HCT116 (cell line): Measurements from ENCODE around the gene ALK. TPM values are rescaled to one million over a fixed set of nuclear protein-coding genes. Genes with fewer than 3 reads are reported as not detected.

Experiments
- ATAC-seq: fragments of 200-7000 bp; cut with Tn5 transposase; 2 replicates; pipeline ENCODE4 v1.9.1; 2020; ENCODE audit warnings: mild to moderate bottlenecking, moderate library complexity
- BruUV-seq: library from RNA; stranded (reverse); fragments of 400-500 nt; replicated peaks from 2 replicates; lab custom pipeline; 2021; lab: Mats Ljungman, UMichigan
- CTCF ChIA-PET: fragments of 300-600 bp; sonication (Branson Sonifier 250); formaldehyde crosslinking; loops from one replicate; lab custom pipeline; 2021; ENCODE audit warnings: antibody characterized with exemption; lab: Charles Lee
- POLR2A ChIA-PET: fragments of 300-600, 350-600 bp; sonication (Branson Sonifier 250); formaldehyde crosslinking; loops from one replicate; lab custom pipeline; 2021; ENCODE audit warnings: antibody characterized with exemption; lab: Charles Lee
- RAD21 ChIA-PET, 2 experiments: fragments of 300-600 bp; sonication (Branson Sonifier 250); formaldehyde crosslinking; loops; one replicate each; lab custom pipeline; 2023; ENCODE audit warnings: low total read pairs in 2 of 2; ENCODE audit not compliant: uncharacterized antibody in 2 of 2, unreplicated experiment in 2 of 2, low non-redundant PET in 1 of 2; lab: Charles Lee
- DNase-seq: peaks from one replicate; pipeline ENCODE4 v3.0.0-alpha.2; 2010; ENCODE audit warnings: low read depth, low spot score
- H2AFZ ChIP-seq: fragments of 200-600 bp; shearing (Covaris generic), sonication (generic); 2 replicates; pipeline ENCODE4 v1.6.1; 2017; ENCODE audit warnings: low read depth, mixed run types, mixed read lengths, antibody characterized with exemption, low read length; ENCODE audit not compliant: poor library complexity, severe bottlenecking
- H3K27ac ChIP-seq: 2 replicates; pipeline ENCODE4 v1.5.1; 2012; ENCODE audit warnings: low read depth, low read length
- H3K27me3 ChIP-seq: fragments of 200-600 bp; sonication (generic); 2 replicates; pipeline ENCODE4 v1.6.1; 2016; ENCODE audit warnings: mixed run types, low read length, mixed read lengths; ENCODE audit not compliant: insufficient read depth
- H3K36me3 ChIP-seq, 2 experiments: fragments of 200-500 bp in 1 of 2; fragments of 200-600 bp in 1 of 2; sonication (Bioruptor generic) in 1 of 2; sonication (generic) in 1 of 2; 2 replicates each; pipeline versions ENCODE4 v1.5.1 to v1.6.1; 2014 to 2016; ENCODE audit warnings: low read length in 2 of 2, inconsistent platforms in 1 of 2, mixed read lengths in 1 of 2, mixed run types in 1 of 2; ENCODE audit not compliant: insufficient read depth in 2 of 2, control insufficient read depth in 1 of 2
- H3K4me1 ChIP-seq, 2 experiments: fragments of 200-600 bp in 1 of 2; sonication (generic) in 1 of 2; 2 replicates each; pipeline versions ENCODE4 v1.5.1 to v1.6.1; 2012 to 2017; ENCODE audit warnings: low read length in 2 of 2, inconsistent platforms in 1 of 2, mild to moderate bottlenecking in 1 of 2, mixed read lengths in 1 of 2, mixed run types in 1 of 2, moderate library complexity in 1 of 2; ENCODE audit not compliant: insufficient read depth in 2 of 2, control insufficient read depth in 1 of 2
- H3K4me2 ChIP-seq: fragments of 200-600 bp; sonication (generic); 2 replicates; pipeline ENCODE4 v1.6.1; 2017; ENCODE audit warnings: mixed run types, low read length, mixed read lengths
- H3K4me3 ChIP-seq, 2 experiments: fragments of 200-600 bp in 1 of 2; sonication (generic) in 1 of 2; replicated peaks in 1 of 2; 2 replicates each; pipeline ENCODE4 v1.5.1; 2011 to 2016; ENCODE audit warnings: low read length in 2 of 2, control low read depth in 1 of 2, low read depth in 1 of 2, mild to moderate bottlenecking in 1 of 2, mixed read lengths in 1 of 2, mixed run types in 1 of 2
- H3K79me2 ChIP-seq: fragments of 200-600 bp; sonication (generic); 2 replicates; pipeline ENCODE4 v1.6.1; 2017; ENCODE audit warnings: mild to moderate bottlenecking, mixed run types, low read length, moderate library complexity, mixed read lengths; ENCODE audit not compliant: insufficient read depth
- H3K9ac ChIP-seq: fragments of 200-600 bp; sonication (generic); 2 replicates; pipeline ENCODE4 v1.6.1; 2016; ENCODE audit warnings: low read length, mixed read lengths
- H3K9me2 ChIP-seq: fragments of 200-600 bp; sonication (generic), shearing (Covaris generic); 2 replicates; pipeline ENCODE4 v1.6.1; 2017; ENCODE audit warnings: mixed run types, mild to moderate bottlenecking, moderate library complexity; ENCODE audit not compliant: insufficient read depth
- H3K9me3 ChIP-seq, 2 experiments: fragments of 200-500 bp in 1 of 2; fragments of 200-600 bp in 1 of 2; sonication (Bioruptor generic) in 1 of 2; sonication (generic) in 1 of 2; 2 replicates each; pipeline ENCODE4 v1.6.1; 2014 to 2017; ENCODE audit warnings: low read length in 2 of 2, mixed read lengths in 2 of 2, inconsistent platforms in 1 of 2, low read depth in 1 of 2, mild to moderate bottlenecking in 1 of 2, mixed run types in 1 of 2, moderate library complexity in 1 of 2; ENCODE audit not compliant: control insufficient read depth in 1 of 2, insufficient read depth in 1 of 2
- H4K20me1 ChIP-seq: fragments of 200-600 bp; sonication (generic), shearing (Covaris generic); 2 replicates; pipeline ENCODE4 v1.6.1; 2017; ENCODE audit warnings: mixed run types, mild to moderate bottlenecking, moderate library complexity; ENCODE audit not compliant: insufficient read depth
- ATF3 ChIP-seq: IDR thresholded peaks from 2 replicates; pipeline ENCODE4 v1.6.1; 2012
- CBX3 ChIP-seq: IDR thresholded peaks from 2 replicates; pipeline ENCODE4 v1.6.1; 2012; ENCODE audit warnings: low read depth
- CEBPB ChIP-seq: IDR thresholded peaks from 2 replicates; pipeline ENCODE4 v1.6.1; 2012; ENCODE audit warnings: low read depth
- EGR1 ChIP-seq: IDR thresholded peaks from 2 replicates; pipeline ENCODE4 v1.6.1; 2012; ENCODE audit warnings: low read depth
- ELF1 ChIP-seq: IDR thresholded peaks from 2 replicates; pipeline ENCODE4 v1.6.1; 2012; ENCODE audit warnings: low read depth, borderline replicate concordance
- EZH2 ChIP-seq: fragments of 200-600 bp; sonication (generic); IDR thresholded peaks from 2 replicates; pipeline ENCODE4 v1.6.1; 2017; ENCODE audit warnings: antibody characterized with exemption, mixed run types
- EZH2phosphoT487 ChIP-seq: fragments of 200-600 bp; IDR thresholded peaks from 2 replicates; pipeline ENCODE4 v1.6.1; 2018; ENCODE audit warnings: antibody characterized with exemption, borderline replicate concordance
- FOSL1 ChIP-seq: IDR thresholded peaks from 2 replicates; pipeline ENCODE4 v1.6.1; 2012; ENCODE audit warnings: low read depth
- JUND ChIP-seq: IDR thresholded peaks from 2 replicates; pipeline ENCODE4 v1.6.1; 2012
- POLR2AphosphoS5 ChIP-seq: IDR thresholded peaks from 2 replicates; pipeline ENCODE4 v1.6.1; 2011; ENCODE audit warnings: mild to moderate bottlenecking, low read depth, low read length, moderate library complexity
- RAD21 ChIP-seq: IDR thresholded peaks from 2 replicates; pipeline ENCODE4 v1.6.1; 2012; ENCODE audit warnings: low read depth, mild to moderate bottlenecking
- SIN3A ChIP-seq: IDR thresholded peaks from 2 replicates; pipeline ENCODE4 v1.6.1; 2012; ENCODE audit warnings: low read depth
- SRF ChIP-seq: IDR thresholded peaks from 2 replicates; pipeline ENCODE4 v1.6.1; 2012; ENCODE audit warnings: low read depth
- TCF7L2 ChIP-seq: IDR thresholded peaks from 2 replicates; pipeline ENCODE4 v1.7.0; 2011; ENCODE audit warnings: borderline replicate concordance, inconsistent platforms; ENCODE audit not compliant: insufficient read depth, insufficient read length; ENCODE audit errors: extremely low read depth
- YY1 ChIP-seq: IDR thresholded peaks from 2 replicates; pipeline ENCODE4 v1.6.1; 2011; ENCODE audit warnings: low read length, low read depth, moderate library complexity, mild to moderate bottlenecking; ENCODE audit not compliant: insufficient replicate concordance; ENCODE audit errors: extremely low read depth
- ZFX ChIP-seq: fragments of 450-650 bp; IDR thresholded peaks from 2 replicates; pipeline ENCODE4 v1.6.1; 2017
- ZNF274 ChIP-seq: fragments of 200-500 bp; sonication (Bioruptor generic); IDR thresholded peaks from 2 replicates; pipeline ENCODE4 v1.6.1; 2014; ENCODE audit warnings: mild to moderate bottlenecking, low read depth, low read length, inconsistent platforms
- intact Hi-C: fragments of 100-400 bp; cut with micrococcal nuclease; formaldehyde crosslinking; loops from 2 replicates; pipeline ENCODE4 v1.10.0; 2022
- total RNA-seq: library from RNA; stranded (reverse); gene quantifications from one replicate; pipeline ENCODE4 v1.2.1, GENCODE V29; 2021; ENCODE audit not compliant: unreplicated experiment

Gene ALK
- total RNA-seq, 1 experiment from 2014 or later, result not detected

GRCh38 chr2:29952973-29953372 lies 31.6 kb upstream of the ALK start:
- Histone ChIP-seq H2AFZ (no peak overlapping the region), H4K20me1 (no peaks in the 10 kb centered on the region), H3K9ac (no peak overlapping the region), H3K9me2 (no peaks in the 10 kb centered on the region), H3K4me1 (no peaks in the 10 kb centered on the region), H3K4me3 (no peak overlapping the region), H3K36me3 (no peaks in the 10 kb centered on the region), H3K79me2 (no peaks in the 10 kb centered on the region), H3K27me3 (peaks cover 49% of the 10 kb centered on the region), H3K27ac (no peak overlapping the region), H3K9me3 (no peaks in the 10 kb centered on the region), H3K4me2 (no peak overlapping the region)
- no TSS peak for BruUV-seq
- POLR2A ChIA-PET, result no interaction called here
- TF ChIP-seq YY1 (no peak), POLR2AphosphoS5 (no peak), CBX3 (no peak)
- ATAC-seq (no peak), DNase-seq (no peak)
- CTCF ChIA-PET, result no interaction called here
- intact Hi-C loops, result no loop called here
- RAD21 ChIA-PET, result no interaction called here

- TF ChIP-seq CEBPB (no peak), ZNF274 (no peak), EGR1 (no peak), TCF7L2 (no peak), EZH2phosphoT487 (no peak), ELF1 (no peak), POLR2AphosphoS5 (no peak), EZH2 (no peak), CBX3 (no peak), SRF (no peak), JUND (no peak), RAD21 (no peak), ATF3 (no peak), YY1 (no peak), FOSL1 (no peak), ZFX (no peak), SIN3A (no peak)
- H4K20me1 ChIP-seq, result no peaks in the 10 kb centered on the region
- no peak overlapping the region for H3K4me2 ChIP-seq
- intact Hi-C loops, result no loop called here
- peaks cover 40% of the 10 kb centered on the region for H3K27me3 ChIP-seq
- CTCF ChIA-PET, result no interaction called here
- RAD21 ChIA-PET, result no interaction called here
- ATAC-seq (no peak), DNase-seq (no peak)
- H3K4me3 ChIP-seq, result no peak overlapping the region
- H3K27ac ChIP-seq, result no peak overlapping the region
- H3K4me1 ChIP-seq, result no peaks in the 10 kb centered on the region
- no peaks in the 10 kb centered on the region for H3K36me3 ChIP-seq
- no peak overlapping the region for H3K9ac ChIP-seq
- no peaks in the 10 kb centered on the region for H3K79me2 ChIP-seq
- no peaks in the 10 kb centered on the region for H3K9me3 ChIP-seq
- H3K9me2 ChIP-seq, result no peaks in the 10 kb centered on the region
- BruUV-seq, result no TSS peak
- POLR2A ChIA-PET, result no interaction called here
- no peak overlapping the region for H2AFZ ChIP-seq
These were observed 30.2 kb upstream of the ALK start for GRCh38 chr2:29951576-29951975.
